Stimulated activated CD4-positive, alpha-beta T cell treated with anti-CD3 and anti-CD28 coated beads, Interleukin-4, amount 100 ng/mL, for 1 hour (primary cell): ENCODE measurements around the gene HACD4.

ENCODE experiments used
- DNase-seq: peaks from one replicate; pipeline ENCODE4 v3.0.0-alpha.2; 2020

Gene HACD4

GRCh38 chr9:20962536-20963225 lies 68.8 kb downstream of the HACD4 start:
- DNase-seq = no peak

- no peak for DNase-seq
Observed at GRCh38 chr9:20950707-20951106, 80.7 kb downstream of the HACD4 start.
